Body of pancreas (tissue), 4 donors: ENCODE measurements around the gene CHMP1B. TPM values are rescaled to one million over a fixed set of nuclear protein-coding genes. Genes with fewer than 3 reads are reported as not detected.

Experiments used
- ATAC-seq: fragments of 150-250 bp; one replicate; pipeline ENCODE4 v1.9.1; 2016
- DNase-seq, 4 donors: peaks; one replicate each; pipeline ENCODE4 v3.0.0-alpha.2; 2019
- H3K27ac ChIP-seq, 4 donors: fragments of 200-600 bp; sonication (generic); 1 replicate in 3 of 4; 2 replicates in 1 of 4; pipeline versions ENCODE4 v1.5.1 to v1.6.1; 2016 to 2019; ENCODE audit warnings: mild to moderate bottlenecking in 1 of 4, mixed read lengths in 1 of 4, moderate library complexity in 1 of 4
- H3K27me3 ChIP-seq, 2 donors: fragments of 200-600 bp; sonication (generic); one replicate each; pipeline ENCODE4 v1.6.0; 2016; ENCODE audit warnings: mild to moderate bottlenecking in 1 of 2
- H3K36me3 ChIP-seq, 2 donors: fragments of 200-600 bp; sonication (generic); replicated peaks in 1 of 2; 2 replicates each; pipeline ENCODE4 v1.5.1; 2016; ENCODE audit warnings: low read depth in 2 of 2; ENCODE audit not compliant: insufficient read depth in 1 of 2
- H3K4me1 ChIP-seq: fragments of 200-600 bp; sonication (generic); one replicate; pipeline ENCODE4 v1.6.0; 2016
- H3K4me3 ChIP-seq, 2 donors: fragments of 200-600 bp; sonication (generic); 1 replicate in 1 of 2; 2 replicates in 1 of 2; pipeline ENCODE4 v1.5.1; 2016 to 2019
- H3K9me3 ChIP-seq, 3 donors: fragments of 200-600 bp; sonication (generic); 1 replicate in 2 of 3; 2 replicates in 1 of 3; pipeline ENCODE4 v1.5.1; 2016
- POLR2A ChIP-seq, 3 donors: fragments of 450-650 bp; IDR thresholded peaks; one replicate each; pipeline ENCODE4 v1.6.1; 2016; ENCODE audit warnings: antibody characterized with exemption in 3 of 3, mild to moderate bottlenecking in 2 of 3
- WGBS, 2 donors: methylation state at CpG; one replicate each; pipeline ENCODE4 v1.1.5; 2017; 5-methylcytosine and 5-hydroxymethylcytosine counted together
- intact Hi-C: fragments of 100-400 bp; cut with DNase I; formaldehyde crosslinking; loops from one replicate; pipeline ENCODE4 v1.15.1; 2023
- total RNA-seq, 2 donors: library from RNA; depleted of rRNA; stranded (reverse); fragments of >200 nt; gene quantifications; one replicate each; pipeline ENCODE4 v1.1.0, GENCODE V29; 2016
- TF ChIP-seq, protein P1 (sequence below), 7 experiments: fragments of 450-650 bp in 4 of 7; fragments of 200-600 bp in 3 of 7; sonication (generic) in 3 of 7; IDR thresholded peaks; one replicate each; pipeline ENCODE4 v1.5.1; 2016 to 2019; ENCODE audit warnings: antibody characterized with exemption in 7 of 7

CHMP1B gene, protein sequence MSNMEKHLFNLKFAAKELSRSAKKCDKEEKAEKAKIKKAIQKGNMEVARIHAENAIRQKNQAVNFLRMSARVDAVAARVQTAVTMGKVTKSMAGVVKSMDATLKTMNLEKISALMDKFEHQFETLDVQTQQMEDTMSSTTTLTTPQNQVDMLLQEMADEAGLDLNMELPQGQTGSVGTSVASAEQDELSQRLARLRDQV
- total RNA-seq: 10 to 100 TPM; 23.1 to 27.4 TPM

DNA sequence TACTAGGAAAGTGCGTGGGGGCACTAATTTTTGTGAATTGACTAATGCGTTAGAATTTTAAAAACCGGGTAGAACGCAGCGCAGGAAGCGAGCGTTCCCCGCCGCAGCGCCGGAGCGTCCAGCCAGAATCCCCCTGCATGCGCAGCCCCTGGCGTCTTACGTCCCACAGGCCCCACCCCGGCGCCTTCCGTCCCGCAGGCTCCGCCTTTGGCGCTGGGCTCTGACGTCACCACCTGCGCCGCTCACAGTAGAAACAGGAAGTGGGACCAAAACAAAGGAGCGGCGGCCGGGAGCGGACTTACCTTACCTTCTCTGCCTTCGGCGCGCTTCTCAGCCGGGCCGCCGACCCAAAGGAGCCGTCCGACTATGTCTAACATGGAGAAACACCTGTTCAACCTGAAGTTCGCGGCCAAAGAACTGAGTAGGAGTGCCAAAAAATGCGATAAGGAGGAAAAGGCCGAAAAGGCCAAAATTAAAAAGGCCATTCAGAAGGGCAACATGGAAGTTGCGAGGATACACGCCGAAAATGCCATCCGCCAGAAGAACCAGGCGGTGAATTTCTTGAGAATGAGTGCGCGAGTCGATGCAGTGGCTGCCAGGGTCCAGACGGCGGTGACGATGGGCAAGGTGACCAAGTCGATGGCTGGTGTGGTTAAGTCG is at the start of gene CHMP1B:
CHMP1B (plus strand) TSS at position 268 of the 660 bp plus-strand sequence; CDS start at position 367, 99 bp downstream.
- ATAC-seq: peak; percentile 98
- peak within 1 kb of the TSS; percentile 72 to 93 (median 88) for H3K27ac ChIP-seq
- no peaks in the 10 kb centered on the region for H3K27me3 ChIP-seq
- DNase-seq: peak; percentile 97 to 99 (median 98)
- H3K4me1 ChIP-seq: peaks cover 18% of the 10 kb centered on the region
- WGBS, 2 donors: 0% methylated on average over 28 to 53 of the region's 53 CpGs
- no peaks in the 10 kb centered on the region for H3K36me3 ChIP-seq
- peak within 1 kb of the TSS; percentile 87 for H3K4me3 ChIP-seq
- intact Hi-C loops: no loop called here
- peak; percentile 92 to 97 (median 97) for TF ChIP-seq POLR2A (IDR thresholded peaks at IDR 0.05)
- TF ChIP-seq, protein P1, sequence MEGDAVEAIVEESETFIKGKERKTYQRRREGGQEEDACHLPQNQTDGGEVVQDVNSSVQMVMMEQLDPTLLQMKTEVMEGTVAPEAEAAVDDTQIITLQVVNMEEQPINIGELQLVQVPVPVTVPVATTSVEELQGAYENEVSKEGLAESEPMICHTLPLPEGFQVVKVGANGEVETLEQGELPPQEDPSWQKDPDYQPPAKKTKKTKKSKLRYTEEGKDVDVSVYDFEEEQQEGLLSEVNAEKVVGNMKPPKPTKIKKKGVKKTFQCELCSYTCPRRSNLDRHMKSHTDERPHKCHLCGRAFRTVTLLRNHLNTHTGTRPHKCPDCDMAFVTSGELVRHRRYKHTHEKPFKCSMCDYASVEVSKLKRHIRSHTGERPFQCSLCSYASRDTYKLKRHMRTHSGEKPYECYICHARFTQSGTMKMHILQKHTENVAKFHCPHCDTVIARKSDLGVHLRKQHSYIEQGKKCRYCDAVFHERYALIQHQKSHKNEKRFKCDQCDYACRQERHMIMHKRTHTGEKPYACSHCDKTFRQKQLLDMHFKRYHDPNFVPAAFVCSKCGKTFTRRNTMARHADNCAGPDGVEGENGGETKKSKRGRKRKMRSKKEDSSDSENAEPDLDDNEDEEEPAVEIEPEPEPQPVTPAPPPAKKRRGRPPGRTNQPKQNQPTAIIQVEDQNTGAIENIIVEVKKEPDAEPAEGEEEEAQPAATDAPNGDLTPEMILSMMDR (IDR thresholded peaks at IDR 0.05): peak in 2 of 7 experiments; percentile 6 to 18
- no peaks in the 10 kb centered on the region for H3K9me3 ChIP-seq

DNA sequence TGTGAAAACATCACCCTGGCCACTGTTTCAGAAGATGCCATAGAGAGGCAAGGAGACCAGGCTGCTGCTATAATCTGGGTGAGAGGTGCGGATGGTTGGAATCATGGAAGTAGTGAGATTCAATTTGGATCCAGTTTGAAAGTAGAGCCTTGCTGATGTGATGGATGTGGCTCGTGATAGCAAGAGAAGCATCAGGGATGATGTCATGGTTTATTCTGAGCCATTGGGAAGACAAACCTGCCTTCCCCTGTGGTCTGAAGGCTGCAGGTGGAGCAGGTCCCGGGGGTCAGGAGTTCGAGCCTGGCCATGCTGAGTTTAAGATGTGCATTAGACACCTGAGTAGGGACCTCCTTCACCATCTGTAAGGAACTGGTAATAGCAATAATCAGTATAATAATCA is 49.6 kb upstream of the CHMP1B start:
- intact Hi-C loops: no loop called here
- no peaks in the 10 kb centered on the region for H3K27me3 ChIP-seq
- ATAC-seq (no peak), DNase-seq (no peak)
- H3K4me3 ChIP-seq: no peak overlapping the region
- H3K9me3 ChIP-seq: no peaks in the 10 kb centered on the region
- WGBS, 2 donors: 75 to 82% methylated on average over 4 of the region's 4 CpGs
- H3K27ac ChIP-seq: no peak overlapping the region
- no peaks in the 10 kb centered on the region for H3K36me3 ChIP-seq
- TF ChIP-seq, protein P1 (IDR thresholded peaks at IDR 0.05): no peak
- no peak for TF ChIP-seq POLR2A (IDR thresholded peaks at IDR 0.05)
- H3K4me1 ChIP-seq: no peaks in the 10 kb centered on the region

DNA sequence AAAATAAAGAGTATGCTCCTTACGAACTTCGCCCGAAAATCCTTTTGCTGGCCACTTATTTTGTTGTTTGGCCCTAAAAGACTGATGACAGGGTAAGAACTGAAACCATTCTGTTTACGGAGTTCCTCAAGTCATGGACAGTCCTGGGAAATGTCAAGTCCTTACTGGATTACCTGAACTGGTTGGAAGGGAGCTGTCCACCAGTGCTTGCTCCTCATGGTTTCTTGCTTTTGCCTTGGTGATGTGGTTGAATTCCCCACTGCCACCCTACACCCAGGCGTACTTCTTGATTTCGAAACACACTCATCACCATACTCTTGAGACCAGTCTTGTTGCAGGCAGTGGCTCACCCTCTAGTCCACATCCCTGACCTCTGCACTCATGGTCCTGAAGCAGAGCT is 49.1 kb upstream of the CHMP1B start:
- ATAC-seq: no peak
- H3K4me3 ChIP-seq: no peak overlapping the region
- no peaks in the 10 kb centered on the region for H3K27me3 ChIP-seq
- TF ChIP-seq POLR2A (IDR thresholded peaks at IDR 0.05): no peak
- TF ChIP-seq, protein P1 (IDR thresholded peaks at IDR 0.05): no peak
- H3K27ac ChIP-seq: no peak overlapping the region
- H3K9me3 ChIP-seq: no peaks in the 10 kb centered on the region
- intact Hi-C loops: no loop called here
- H3K4me1 ChIP-seq: no peaks in the 10 kb centered on the region
- H3K36me3 ChIP-seq: no peaks in the 10 kb centered on the region
- no peak for DNase-seq
- 84 to 88% methylated on average over 6 of the region's 6 CpGs for WGBS, 2 donors

DNA sequence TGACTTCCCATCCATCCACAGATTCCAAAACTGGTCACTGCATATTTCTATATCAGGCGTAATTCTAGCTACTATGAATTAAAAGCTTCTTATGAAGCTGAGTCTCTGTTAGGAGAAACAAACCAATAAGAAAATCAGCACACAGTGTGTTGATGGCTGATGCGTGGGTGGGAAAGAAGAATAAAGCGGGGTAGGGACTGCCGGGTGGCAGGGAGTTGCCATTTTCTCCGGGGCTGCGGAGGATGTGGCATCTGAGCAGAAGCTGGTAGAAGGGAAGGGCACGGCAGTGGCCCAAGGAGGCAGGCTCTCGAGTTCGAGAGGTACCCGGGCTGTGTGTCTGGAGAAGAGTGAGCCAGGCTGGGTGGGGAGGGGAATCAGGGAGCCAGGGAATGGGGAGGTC is 48.6 kb upstream of the CHMP1B start:
- intact Hi-C loops: no loop called here
- ATAC-seq: no peak
- Histone ChIP-seq H3K27me3 (no peaks in the 10 kb centered on the region), H3K36me3 (no peaks in the 10 kb centered on the region), H3K27ac (no peak overlapping the region), H3K9me3 (no peaks in the 10 kb centered on the region), H3K4me1 (no peaks in the 10 kb centered on the region), H3K4me3 (no peak overlapping the region)
- no peak for DNase-seq
- no peak for TF ChIP-seq POLR2A (IDR thresholded peaks at IDR 0.05)
- TF ChIP-seq, protein P1 (IDR thresholded peaks at IDR 0.05): no peak
- 71 to 85% methylated on average over 10 of the region's 10 CpGs for WGBS, 2 donors
